Measurements from ENCODE around the gene RAMP3. TPM values are rescaled to one million over a fixed set of nuclear protein-coding genes. Genes with fewer than 3 reads are reported as not detected.
"Not testable (repeated sequence)": the region's sequence is repeated elsewhere in the genome, so short reads cannot be mapped to it uniquely, and the experiment has no call there.

RAMP3 gene
- total RNA-seq, 6 experiments from 2014 or later, result 3.6 to 25.9 (median 23.4) TPM

- ATAC-seq (no peak), DNase-seq (peak in 2 of 3 donors; percentile 25)
- WGBS (ENCODE audit: insufficient coverage, low coverage, low lambda C conversion rate, missing lambda C conversion rate), result 60% methylated on average over 2 of the region's 2 CpGs
- H3K9me3 ChIP-seq, result no peaks in the 10 kb centered on the region
- no peak overlapping the region for H3K4me3 ChIP-seq
- H3K4me1 ChIP-seq, result no peaks in the 10 kb centered on the region
- no peak overlapping the region for H3K27ac ChIP-seq
- no peak for TF ChIP-seq POLR2A (IDR thresholded peaks at IDR 0.05)
- no peak for TF ChIP-seq CTCF (IDR thresholded peaks at IDR 0.05)
- no peaks in the 10 kb centered on the region for H3K27me3 ChIP-seq
- no peaks in the 10 kb centered on the region for H3K36me3 ChIP-seq
- intact Hi-C loops (cut with DNase I), result no loop called here
These were observed 5.5 kb downstream of the RAMP3 start for GRCh38 chr7:45162943-45163691.

GRCh38 chr7:45163692-45164052, 6.1 kb downstream of the RAMP3 start:
- H3K4me3 ChIP-seq, result no peak overlapping the region
- intact Hi-C loops (cut with DNase I), result no loop called here
- TF ChIP-seq POLR2A (IDR thresholded peaks at IDR 0.05) (no peak), CTCF (IDR thresholded peaks at IDR 0.05) (no peak)
- no peaks in the 10 kb centered on the region for H3K9me3 ChIP-seq
- no peaks in the 10 kb centered on the region for H3K27me3 ChIP-seq
- ATAC-seq (no peak), DNase-seq (peak in 2 of 3 donors; percentile 17 to 42)
- WGBS (ENCODE audit: insufficient coverage, low coverage, low lambda C conversion rate, missing lambda C conversion rate), result no CpG with 5 or more reads among the region's 4 CpGs
- no peak overlapping the region for H3K27ac ChIP-seq
- H3K4me1 ChIP-seq, result no peaks in the 10 kb centered on the region
- no peaks in the 10 kb centered on the region for H3K36me3 ChIP-seq

GRCh38 chr7:45164271-45164670, 6.7 kb downstream of the RAMP3 start:
- H3K27ac ChIP-seq; H3K4me3 ChIP-seq; H3K27me3 ChIP-seq; intact Hi-C loops (cut with DNase I); H3K36me3 ChIP-seq; H3K4me1 ChIP-seq; H3K9me3 ChIP-seq; ATAC-seq: not testable (repeated sequence)
- WGBS (ENCODE audit: insufficient coverage, low coverage, low lambda C conversion rate, missing lambda C conversion rate), result 45% methylated on average over 3 of the region's 3 CpGs
- peak in 1 of 3 donors; percentile 6 for DNase-seq

- intact Hi-C loops (cut with DNase I), result no loop called here
- H3K4me3 ChIP-seq, result no peak overlapping the region
- 39% methylated on average over 3 of the region's 3 CpGs for WGBS (ENCODE audit: insufficient coverage, low coverage, low lambda C conversion rate, missing lambda C conversion rate)
These were observed 8.3 kb downstream of the RAMP3 start for GRCh38 chr7:45165857-45166256.

More at GRCh38 chr7:45165857-45166256, 8.3 kb downstream of the RAMP3 start:
- ATAC-seq, result no peak
- TF ChIP-seq CTCF (IDR thresholded peaks at IDR 0.05) (no peak), POLR2A (IDR thresholded peaks at IDR 0.05) (no peak)
- Histone ChIP-seq H3K9me3 (no peaks in the 10 kb centered on the region), H3K27ac (no peak overlapping the region), H3K27me3 (no peaks in the 10 kb centered on the region), H3K36me3 (no peaks in the 10 kb centered on the region), H3K4me1 (no peaks in the 10 kb centered on the region)
- DNase-seq, result no peak
